Ammon's horn (tissue), 1 donor: ENCODE measurements around the gene EMSY.
A peak's percentile ranks its signal among the peaks of the same experiment; 100 is the strongest.
"Not testable (repeated sequence)": the region's sequence is repeated elsewhere in the genome, so short reads cannot be mapped to it uniquely, and the experiment has no call there.

Experiments
- DNase-seq: peaks from one replicate; pipeline ENCODE4 v3.0.0-alpha.2; 2016; ENCODE audit warnings: low spot score

Gene EMSY

GRCh38 chr11:76574406-76574805 is 129.6 kb downstream of the EMSY start:
- no peak for DNase-seq

GRCh38 chr11:76574879-76575278 is 130.1 kb downstream of the EMSY start:
- no peak for DNase-seq

DNA sequence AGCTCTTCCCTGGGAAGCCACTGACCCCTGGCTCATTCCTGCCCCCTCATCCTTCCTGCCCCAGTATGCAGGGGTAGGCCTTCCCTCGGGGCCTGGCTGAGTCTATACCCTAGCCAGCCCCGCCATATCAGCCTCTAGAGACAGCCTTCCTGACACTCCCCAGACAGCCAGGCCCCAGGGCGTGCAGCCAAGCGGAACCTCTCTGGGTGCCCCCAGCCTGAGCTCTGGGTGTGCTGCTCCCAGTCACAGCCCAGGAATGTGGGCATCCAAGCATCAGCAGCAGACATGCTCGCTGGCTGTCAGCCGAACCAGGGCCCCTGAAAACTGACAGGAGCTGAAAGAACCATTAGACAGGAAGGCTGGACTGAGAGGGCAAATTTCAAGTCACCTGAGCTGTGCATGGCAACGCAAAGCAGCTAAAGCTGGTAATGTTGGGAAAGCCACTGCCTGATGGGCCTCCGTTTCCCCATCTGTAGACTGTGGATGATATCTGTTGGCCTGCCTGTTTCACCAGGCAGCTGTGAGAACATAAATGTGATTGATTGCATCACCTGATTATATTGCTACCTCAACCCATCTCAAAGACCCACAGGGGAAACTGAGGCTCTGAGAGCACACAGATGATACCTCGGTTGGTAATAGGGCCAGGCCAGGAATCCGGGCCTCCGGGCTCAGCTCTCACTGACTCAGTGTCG is 132.6 kb downstream of the EMSY start:
- DNase-seq = no peak

DNA sequence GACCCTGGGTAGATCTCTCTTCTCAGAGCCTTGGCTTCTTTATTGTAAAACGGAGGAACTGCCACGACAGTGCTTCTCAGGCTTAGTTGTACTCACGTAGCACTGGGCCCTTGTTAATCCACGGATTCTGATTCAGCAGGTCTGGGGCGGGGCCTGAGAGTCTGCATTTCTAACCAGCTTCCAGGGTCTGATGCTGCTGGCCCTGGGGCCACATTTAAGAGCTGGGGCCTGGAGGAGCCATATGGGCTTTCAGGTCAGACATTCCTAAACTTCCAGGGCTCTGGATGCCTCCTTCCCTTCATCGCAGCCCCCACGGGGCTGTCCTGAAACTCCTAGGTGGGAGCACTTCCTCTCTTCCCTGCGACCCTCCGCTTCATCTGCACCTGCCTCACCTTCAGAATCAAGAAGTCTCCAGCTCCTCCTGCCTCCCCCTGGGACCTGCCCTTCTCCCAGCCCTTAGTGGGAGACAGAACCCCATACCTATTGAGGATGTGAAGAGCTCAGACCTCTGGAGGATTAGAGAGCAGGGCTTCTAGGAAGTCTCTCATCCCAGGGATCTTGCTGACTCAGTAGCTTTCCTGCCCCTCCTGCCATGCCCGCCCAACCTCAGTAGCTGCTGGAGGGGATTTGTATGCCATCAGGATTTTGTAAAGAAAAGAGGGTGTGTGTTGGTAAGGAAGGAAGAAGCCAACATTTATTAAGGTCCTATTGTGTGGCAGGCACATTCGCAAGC is 133.3 kb downstream of the EMSY start:
- DNase-seq = no peak

DNA sequence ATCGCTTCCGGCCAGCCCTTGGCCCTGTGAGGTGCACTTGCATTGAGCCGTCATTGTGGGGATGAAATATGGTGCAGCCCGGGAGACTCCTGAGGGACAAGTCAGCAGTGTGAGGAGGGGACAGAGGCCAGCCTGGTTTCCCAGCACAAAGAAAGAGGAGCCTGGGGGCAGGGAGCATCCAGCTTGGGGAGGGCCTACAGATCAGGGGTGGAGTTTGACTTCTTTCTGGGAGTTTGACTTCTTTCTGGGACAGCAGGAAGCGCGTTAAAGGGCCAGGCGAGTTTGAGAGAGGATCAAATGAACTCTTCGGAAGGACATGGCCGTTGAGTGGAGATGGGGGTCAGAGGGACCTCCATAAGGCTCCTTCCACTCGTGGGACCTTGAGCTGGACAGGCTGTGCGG is 133.8 kb downstream of the EMSY start:
- DNase-seq = no peak

DNA sequence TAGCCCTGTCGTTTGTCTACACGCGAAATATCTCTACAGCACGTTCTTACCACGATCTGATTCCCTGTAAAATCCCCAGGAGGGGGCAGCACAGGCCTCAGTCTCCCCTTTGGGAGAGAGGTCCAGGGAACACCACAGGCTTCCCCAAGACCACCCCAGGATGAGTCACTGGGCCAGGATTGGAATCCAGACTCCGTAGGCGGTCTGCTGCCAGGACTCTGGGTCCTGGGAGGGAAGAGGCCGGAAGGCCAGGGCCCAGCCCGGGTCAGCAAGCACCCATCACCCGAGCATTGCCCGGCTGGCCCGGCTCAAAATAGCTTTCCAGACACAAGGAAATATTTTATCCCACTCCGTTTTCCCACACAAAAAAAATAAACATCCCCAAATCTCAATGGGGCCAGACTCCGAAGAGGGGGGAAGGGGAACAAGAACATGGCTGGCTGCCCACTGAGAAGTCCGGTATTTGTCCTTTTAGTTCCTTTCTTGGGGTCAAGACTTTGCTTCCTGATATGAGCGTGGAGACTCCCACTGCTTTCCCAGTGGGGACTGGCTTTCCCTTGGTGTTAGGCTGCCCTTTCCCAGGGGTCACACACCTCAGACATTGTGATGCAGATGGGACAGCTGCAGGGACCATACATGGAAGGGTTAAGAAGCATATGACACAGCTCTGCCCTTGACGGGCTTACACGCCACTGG is 134.4 kb downstream of the EMSY start:
- no peak for DNase-seq

DNA sequence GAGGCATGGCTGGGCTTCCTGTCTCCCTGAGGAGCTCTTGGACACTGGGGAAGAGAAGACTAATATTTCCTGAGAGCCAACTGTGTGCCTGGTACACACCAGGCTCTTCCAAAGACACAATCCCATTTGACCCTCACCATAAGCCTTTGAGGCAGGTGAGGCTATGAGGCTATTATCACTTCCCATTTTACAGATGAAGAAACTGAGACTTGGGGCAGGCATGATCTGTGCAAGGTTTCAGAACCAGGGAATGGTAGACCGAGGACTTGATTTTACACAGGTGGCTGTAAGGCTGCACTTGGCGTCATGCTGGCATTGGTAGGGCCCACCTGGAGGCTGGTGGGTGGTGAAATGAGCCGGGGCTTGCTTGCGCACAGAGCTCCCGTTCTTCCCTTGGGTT is 134.9 kb downstream of the EMSY start:
- no peak for DNase-seq

DNA sequence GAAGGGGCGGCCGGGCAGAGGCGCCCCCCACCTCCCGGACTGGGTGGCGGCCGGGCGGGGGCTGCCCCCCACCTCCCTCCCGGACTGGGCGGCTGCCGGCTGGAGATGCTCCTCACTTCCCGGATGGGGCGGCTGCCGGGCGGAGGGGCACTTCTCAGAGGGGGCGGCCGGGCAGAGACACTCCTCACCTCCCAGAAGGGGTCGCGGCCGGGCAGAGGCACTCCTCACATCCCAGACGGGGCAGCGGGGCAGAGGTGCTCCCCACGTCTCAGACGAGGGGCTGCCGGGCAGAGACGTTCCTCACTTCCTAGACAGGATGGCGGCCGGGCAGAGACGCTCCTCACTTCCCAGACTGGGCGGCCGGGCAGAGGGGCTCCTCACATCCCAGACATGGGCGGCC is 137.7 kb downstream of the EMSY start:
- DNase-seq = not testable (repeated sequence)

GRCh38 chr11:76587820-76588454 is 143.1 kb downstream of the EMSY start:
- DNase-seq = no peak

DNA sequence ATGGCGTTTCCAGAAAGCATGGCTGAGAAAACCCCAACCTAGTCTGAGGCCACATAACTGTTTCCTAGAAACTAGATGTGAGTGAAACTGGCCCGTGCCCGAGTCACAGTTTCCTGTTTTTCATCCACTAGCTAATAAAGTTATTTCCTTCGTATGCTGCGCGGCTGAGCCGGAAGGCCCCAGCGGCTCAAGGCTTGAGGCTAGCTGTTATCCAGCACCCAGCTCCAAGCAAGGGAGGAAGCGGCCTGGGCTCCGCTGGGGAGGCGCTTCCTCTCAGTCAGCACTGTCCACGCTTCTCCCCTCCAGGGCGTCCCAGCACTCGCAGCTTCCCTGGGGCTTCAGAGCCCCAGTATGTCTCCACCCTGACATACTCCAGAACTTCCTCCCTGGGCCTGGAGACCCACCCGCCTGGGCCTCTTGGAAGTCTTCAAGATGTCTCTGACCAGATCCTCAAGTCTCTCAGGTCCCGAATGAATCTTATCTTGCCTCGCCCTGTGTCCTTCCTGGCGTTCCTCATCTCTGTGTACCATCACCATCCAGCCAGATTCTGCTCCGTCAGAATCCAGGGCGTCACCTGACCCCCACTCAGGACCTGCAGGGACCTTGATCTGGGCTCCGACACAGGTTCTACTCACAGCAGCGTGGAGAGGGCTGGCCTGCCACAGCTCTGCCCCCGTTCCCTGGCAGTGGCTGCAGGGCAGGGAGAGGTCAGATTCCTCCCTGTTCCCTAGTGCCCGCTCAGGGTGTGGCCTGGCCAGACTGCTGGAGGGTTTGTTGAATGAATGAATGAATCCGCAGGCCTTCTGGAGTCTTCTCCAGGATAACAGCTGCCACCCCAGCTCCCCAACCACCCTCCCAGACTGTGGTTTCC is 143.9 kb downstream of the EMSY start:
- peak; percentile 43 for DNase-seq

DNA sequence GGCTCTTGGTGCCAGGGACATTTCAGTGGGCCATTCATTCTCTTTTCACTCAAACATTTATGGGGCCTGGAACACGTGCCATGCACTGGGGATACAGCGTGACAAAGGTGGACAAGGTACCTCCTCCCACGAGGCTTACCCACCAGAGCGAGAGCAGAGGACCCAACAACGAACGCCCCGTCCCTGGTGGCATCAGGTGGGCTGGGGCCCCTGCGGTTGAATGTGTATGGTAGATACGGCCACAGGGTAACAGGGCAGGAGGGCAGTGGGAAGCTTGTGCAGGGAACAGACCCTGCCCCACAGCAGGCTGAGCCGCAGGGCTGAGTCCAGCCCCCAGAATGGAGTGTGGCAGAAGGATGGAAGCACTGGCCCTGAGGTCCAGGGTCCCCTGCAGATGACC is 144.7 kb downstream of the EMSY start:
- no peak for DNase-seq

GRCh38 chr11:76589964-76590950 is 145.4 kb downstream of the EMSY start:
- DNase-seq = no peak

- DNase-seq = no peak
Measured at GRCh38 chr11:76591416-76591815, 146.6 kb downstream of the EMSY start.

GRCh38 chr11:76592025-76592914 is 147.5 kb downstream of the EMSY start:
- DNase-seq = no peak

DNA sequence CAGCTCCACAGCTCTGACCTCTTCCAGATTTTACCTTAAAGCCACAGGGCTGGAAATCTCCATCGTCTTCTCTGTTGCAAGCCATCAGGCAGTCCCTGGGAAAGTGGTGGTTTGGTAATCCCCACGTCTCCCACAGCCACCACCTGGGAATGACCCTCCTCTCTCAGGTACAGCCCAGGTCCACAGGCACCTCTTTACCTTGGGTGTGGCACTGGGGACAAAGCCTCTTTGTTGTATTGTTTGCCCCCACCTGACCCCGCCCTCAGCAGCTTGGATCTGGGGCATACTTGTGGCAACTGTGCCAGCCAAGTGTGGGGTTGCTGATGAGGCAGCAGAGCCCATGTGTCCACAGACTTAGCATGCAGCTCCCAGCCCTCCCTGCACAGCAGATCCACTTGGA is 148.1 kb downstream of the EMSY start:
- no peak for DNase-seq

DNA sequence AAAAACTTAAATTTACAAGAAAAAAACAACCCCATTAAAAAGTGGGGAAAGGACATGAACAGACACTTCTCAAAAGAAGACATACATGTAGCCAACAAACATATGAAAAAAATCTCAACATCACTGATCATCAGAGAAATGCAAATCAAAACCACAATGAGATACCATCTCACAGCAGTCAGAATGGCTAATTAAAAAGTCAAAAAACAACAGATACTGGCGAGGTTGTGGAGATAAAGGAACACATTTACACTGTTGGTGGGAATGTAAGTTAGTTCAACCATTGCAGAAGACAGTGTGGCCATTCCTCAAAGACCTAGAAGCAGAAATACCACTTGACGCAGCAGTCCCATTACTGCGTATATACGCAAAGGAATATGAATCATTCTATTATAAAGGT is 150.3 kb downstream of the EMSY start:
- not testable (repeated sequence) for DNase-seq

DNA sequence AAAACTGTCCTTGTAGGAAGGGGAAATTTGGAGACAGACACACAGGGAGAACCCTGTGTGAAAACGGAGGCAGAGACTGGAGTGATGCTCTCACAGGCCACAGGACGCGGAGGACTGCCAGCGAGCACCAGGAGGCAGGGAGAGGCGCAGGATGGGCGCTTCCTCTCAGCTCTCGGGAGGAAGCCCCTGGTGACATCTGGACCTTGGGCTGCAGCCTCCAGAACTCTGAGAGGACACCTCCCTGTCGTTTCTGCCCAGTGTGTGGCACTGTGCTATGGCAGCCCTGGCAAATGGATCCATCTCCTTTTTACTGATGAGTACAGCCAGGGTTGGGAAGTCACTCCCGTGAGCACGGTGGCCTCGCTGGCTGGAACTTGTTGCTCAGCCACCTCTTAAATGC is 151.8 kb downstream of the EMSY start:
- no peak for DNase-seq

GRCh38 chr11:76597533-76598425 is 153.0 kb downstream of the EMSY start:
- no peak for DNase-seq
